ENCODE data around the gene GRIK3.

GRIK3 gene

DNA sequence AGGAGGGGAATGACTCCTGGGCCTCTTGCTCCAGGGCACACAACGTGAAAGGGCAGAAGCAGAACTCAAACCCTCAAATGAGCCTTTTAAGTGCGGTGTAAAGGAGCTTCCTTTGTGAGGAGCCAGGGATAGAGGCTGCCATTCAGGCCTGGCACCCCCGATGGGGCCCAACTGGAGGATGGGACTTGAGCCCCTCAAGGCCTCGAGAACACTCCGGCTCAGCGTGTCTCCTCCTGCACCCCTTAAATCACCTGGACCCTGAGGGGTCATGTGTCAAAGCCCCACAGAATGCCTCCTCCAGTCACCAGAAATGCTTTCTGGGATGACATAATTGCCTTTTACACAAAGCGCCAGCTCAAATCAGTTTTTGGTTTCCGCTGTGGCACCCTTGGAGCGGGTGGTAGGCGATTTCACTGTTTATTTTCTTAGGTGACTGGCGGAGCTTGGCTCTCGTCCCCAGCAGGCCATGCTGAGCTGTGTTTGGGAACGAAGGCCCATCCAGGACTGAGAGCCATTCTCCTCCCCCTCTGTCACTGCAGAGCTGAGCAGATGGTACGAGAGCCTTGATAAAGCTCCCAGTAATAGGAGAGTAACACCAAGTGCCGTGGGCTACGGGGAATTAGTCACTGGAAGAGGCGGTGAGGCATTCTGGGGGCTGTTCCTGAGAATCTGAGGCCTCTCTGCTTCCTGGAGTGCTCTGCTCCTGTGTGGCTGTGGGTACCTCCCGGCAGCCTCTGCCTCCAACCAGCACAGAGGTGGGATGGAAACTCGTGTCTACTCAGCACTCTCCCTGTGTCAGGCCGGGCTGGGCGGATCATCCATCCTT, 163.0 kb downstream of the GRIK3 start:
- no peak for DNase-seq

DNA sequence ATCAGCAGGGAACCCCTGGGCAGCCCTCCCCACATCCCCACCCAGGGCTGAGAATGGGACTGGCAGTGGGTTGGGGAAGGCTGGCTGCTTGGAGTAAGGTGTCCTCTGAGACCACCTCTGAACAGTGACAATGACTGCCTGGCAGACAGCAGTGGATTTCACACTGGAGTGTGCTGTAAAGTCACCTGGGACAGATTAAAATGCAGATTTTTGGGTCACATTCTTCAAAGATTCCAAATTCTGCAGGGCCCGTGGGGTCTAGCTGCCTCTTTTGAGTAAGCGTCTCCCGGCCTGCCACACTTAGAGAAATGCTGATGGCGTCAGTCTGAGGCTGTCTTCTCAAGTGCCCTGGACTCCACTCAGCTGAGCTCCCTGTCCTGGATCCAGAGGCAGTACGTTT, 164.5 kb downstream of the GRIK3 start:
- no peak for DNase-seq

GRCh38 chr1:36869054-36869453, 165.3 kb downstream of the GRIK3 start:
- DNase-seq, result no peak

GRCh38 chr1:36867575-36867974, 166.7 kb downstream of the GRIK3 start:
- no peak for DNase-seq

DNA sequence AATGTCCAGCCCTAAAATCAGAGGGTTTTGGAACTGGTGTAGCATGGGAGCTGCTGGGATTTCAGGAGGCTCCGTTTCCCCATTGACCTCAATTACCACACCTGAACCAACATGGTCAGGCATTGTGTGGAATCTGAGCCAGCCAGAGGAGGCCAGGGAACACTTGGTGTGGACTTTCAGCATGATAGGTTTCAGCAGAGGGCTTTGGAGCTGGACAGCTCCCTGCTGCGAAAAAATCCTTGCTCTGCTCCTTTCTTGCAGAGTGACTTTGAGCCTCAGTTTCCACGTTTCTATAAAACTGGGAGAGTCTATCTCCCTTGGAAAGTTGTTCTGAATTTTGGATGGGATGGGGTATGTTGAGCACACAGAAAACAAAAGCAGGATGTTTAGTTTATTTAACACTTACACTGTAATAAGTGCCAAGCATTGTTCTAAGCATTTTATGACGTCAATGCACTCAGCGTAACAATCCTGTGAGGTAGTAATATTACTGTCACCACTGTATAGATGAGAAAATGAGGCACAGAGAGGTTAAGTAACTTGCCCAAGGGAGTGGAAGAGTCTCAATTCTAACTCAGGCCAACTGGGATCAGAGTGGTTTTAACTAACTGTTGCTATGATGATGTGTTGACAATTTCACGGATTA, 168.0 kb downstream of the GRIK3 start:
- no peak for DNase-seq

DNA sequence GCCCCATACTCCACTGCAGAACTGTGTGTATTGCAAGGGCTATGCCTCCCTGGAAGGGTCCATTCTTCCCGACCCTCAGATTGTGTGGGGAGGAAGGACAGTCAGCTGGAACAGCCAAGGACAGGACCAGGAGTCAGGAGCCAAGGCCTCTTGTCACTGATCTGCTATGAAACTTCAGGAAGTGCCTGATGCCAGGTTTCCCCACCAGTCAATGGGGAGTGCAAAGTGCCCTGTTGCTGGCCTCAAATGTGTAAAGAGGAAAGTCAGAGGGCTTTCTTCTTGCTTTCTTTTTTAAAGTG, 168.8 kb downstream of the GRIK3 start:
- no peak for DNase-seq

GRCh38 chr1:36864823-36865601, 169.3 kb downstream of the GRIK3 start:
- no peak for DNase-seq

- DNase-seq, result no peak
These were observed 170.0 kb downstream of the GRIK3 start for GRCh38 chr1:36864182-36864822.

- DNase-seq, result no peak
These were observed 170.8 kb downstream of the GRIK3 start for GRCh38 chr1:36863500-36863899.

- no peak for DNase-seq
These were observed 171.3 kb downstream of the GRIK3 start for GRCh38 chr1:36863061-36863460.

DNA sequence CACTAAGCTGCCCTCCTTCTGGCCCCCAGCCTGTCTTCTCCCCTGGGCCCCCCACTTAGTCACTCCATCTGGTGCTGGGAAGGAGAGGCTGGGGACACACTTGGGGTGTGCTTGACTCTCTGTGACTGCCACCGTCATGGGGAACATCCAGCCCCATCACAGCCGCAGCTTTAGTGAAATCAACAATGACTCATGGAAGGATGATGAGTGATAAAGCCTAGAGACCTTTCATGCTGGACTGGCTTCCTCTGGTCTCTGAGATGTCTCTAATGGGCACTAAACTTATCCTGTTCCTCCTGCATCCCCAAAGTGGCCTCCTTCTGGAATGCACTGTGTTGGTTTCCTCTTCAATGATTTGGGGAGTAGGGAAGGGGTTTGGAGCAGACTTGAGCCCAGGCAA, 172.9 kb downstream of the GRIK3 start:
- DNase-seq, result no peak

GRCh38 chr1:36859926-36860325, 174.4 kb downstream of the GRIK3 start:
- DNase-seq, result no peak

DNA sequence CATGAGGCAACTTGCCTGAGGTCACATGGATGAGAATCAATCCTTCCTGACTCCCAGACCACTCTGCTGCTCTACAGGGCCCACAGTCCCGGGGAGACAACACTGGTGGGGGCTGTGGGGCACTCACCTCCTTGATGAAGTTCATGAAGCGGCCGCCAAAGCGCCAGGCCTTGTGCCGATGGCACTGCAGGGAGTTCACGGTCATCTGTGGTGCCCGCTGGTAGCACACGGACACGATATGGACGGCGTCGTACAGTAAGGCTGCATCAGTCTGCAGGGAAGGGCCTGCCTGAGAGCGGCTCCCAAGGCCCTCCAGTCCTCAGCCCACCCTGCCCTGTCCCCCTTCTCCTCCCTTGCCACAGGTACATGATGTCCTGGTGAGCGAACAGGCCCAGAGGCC, 175.3 kb downstream of the GRIK3 start:
- no peak for DNase-seq

DNA sequence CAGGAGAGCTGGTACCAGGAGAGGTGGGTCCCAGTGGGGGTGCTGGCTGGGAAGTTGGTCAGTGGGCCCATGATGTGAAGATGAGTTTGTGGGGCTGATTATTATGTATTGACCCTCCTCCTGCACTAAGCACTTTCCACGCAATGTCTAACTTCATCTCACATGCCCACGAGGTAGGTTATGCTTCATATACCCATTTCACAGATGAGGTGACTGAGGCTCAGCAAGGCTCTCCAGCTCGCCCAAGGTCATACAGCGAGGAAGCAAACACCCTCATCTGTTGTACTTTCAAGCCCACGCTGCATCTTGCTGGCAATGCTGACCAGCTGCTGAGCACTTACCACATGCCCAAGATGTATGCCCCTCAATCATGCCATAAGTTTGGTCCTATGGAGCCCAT, 175.8 kb downstream of the GRIK3 start:
- no peak for DNase-seq

DNA sequence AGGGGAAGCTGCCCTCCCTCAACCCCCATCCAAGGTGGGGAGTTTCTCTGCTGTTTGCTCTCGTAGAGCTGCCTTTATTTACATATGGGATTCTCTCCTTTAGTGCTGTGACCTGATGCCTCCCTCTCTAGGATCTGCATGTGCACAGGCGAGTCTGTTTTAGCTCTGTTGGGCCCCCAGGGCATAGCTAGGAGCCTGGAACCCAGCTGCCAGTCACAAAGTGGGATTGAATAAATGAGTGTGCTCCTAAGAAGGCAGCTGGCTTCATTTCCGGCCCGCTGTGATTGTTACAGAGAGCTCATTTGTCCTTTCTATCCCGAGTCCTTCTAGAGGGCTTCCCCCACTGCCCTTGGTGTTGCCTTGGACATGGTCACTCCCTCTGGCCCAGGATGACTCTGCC, 176.6 kb downstream of the GRIK3 start:
- DNase-seq, result no peak

DNA sequence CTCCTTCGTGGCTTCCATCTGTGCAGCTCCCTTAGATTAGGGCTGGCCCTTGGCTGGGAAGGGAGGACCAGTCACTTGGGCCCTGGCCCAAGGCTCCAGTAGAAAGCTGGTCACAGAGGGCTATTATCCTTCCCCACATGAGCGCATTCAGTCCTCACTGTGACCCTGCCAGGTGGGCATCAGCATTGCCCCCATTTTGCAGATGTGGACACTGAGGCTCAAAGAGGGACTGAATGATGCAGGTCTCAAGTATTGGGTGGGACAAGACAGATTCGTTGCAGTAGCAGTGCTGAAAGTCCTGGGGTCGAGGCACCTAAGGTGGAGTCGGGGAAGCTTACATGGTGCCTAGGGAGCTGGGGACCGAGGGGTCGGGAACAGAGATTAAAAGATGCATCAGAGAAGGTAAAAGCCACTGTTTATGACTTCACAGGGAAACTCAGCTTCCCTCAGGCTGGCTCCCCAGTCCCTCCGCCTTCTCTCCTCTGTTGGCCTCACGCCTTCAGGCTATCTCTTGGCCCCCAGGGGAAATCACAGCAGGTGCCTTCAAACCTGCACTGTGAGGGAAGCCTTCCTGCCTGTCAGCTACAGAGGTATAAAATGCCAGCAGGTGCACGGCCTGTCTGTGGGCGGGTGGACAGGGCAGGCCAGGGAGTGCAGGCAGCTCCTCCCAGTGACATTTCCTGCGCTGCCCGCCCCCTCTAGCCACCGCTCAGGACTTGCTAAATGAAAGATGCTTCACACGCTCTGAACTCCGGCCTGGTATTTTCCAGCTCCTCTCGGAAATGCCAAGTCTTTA, 178.4 kb downstream of the GRIK3 start:
- peak; percentile 18 for DNase-seq

DNA sequence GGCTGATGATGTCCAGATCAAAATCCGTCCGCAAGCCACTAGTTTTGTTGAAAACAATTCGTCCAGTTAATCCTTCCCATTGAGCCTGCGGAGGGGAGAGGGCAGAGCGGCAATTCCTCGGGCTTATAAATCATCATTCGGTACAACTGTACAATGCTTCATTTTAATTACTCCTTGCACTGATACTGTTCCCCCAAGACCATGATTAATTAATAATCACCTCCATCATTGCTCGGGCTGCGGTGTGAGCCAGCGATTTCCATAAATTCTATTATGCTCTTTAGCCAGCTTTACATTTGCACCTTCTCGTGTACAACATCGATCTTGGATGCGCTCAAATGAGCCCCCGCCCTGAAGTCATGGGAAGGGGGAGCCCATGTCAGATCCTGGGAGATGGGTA, 180.7 kb downstream of the GRIK3 start:
- DNase-seq, result no peak

DNA sequence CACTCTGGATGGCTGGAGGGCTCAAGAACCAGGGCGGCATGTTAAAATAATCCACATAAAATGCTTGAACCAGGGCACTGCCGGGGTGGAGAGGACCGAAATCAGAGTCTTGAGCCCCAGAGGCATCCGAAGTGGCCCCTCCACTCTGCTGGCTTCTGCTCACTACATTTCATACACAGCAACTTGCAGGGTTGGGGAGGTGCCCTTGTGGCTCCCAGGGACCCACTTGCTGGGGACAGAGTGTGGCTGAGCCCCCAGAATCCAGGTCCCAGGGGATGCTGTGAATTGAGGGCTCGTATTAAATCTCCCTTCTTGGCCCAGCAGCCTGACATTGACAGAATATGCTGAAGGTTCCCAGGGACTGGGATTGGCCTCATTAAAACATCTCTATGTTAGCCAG, 181.7 kb downstream of the GRIK3 start:
- no peak for DNase-seq

DNA sequence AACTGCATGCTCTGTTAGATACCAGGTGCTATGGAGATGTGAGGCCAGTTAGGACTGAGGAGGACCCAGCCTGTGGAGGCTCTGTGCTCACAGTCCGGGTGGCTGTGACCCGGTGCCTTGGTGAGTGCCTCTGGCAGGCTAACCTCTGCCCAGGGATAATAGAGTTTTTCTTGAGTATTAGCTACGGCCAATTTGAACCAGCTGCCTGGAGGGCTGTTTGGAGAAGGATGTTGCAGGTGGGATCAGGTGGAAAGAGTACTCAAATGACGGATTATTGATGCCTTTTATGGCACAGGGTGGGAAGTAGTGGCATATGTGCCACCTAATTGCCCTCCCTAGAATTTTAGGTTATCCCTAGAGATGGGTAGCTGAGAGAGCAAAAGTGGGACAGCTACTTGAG, 182.7 kb downstream of the GRIK3 start:
- no peak for DNase-seq

DNA sequence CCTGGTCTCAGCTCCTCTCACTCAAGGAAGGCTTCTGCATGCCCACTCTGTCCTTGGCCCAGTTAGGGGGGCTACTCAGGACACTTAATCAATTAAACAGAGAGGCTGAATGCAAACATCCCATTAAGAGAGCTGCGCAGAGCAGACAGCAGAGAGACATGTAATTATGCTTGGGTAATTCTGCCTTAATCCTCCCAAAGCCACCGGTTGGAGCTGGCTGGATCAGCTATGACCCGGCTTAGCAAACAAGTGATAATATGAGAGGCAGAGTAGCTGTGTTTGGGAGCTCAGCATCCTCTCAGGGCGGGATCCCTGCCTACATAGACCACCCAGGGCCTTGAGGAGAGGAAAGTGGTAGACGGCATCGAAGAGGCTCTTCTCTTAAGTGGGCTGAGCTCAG, 183.2 kb downstream of the GRIK3 start:
- peak; percentile 64 for DNase-seq

DNA sequence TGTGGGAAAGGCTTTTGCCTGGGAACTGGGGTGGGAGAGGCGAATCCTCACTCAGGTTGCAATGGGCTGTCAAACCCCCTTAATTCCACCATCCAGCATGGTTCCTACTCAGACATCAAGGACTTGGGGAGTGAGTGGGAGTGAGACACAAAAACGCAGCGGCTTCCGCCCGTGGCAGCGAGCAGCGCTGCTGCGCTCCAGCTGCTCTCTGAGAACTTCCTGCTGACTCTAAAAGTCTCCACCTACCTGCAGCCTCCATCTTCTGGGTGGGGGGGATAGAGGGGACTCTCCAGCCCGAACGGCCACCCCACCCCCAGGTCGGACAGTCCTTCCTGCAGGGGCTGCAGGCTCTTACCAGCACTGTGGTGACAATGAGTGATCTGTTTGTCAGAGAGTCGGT, 184.4 kb downstream of the GRIK3 start:
- DNase-seq, result no peak

DNA sequence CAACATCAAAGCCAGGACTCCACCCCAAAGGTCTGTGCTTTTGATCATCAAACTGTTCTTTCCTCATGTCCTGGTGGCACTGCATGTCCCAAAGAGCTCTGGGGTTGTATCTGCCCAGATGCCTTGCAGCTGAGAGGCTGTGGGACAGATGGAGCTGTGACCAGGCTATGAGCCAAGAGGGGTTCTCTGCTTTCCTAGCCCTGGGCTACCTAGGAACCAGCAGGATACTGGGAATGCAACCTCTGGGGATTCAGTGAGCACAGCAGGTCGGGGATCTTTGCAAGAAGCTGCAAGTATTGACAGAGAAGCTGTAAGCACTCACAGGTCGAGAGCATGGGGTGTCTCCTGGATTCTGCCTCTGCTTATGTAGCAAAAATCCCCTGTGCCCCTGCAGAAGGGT, 186.6 kb downstream of the GRIK3 start:
- DNase-seq, result no peak

GRCh38 chr1:36847186-36847585, 187.1 kb downstream of the GRIK3 start:
- no peak for DNase-seq

All from SHP77 treated with DMSO at 0.1 percent for 48 hours (cell line).